ENCODE data around the gene DERA. TPM values are rescaled to one million over a fixed set of nuclear protein-coding genes. Genes with fewer than 3 reads are reported as not detected.

Gene DERA
- total RNA-seq, 2 experiments from 2014 or later = 6.2 to 7.2 TPM

DNA sequence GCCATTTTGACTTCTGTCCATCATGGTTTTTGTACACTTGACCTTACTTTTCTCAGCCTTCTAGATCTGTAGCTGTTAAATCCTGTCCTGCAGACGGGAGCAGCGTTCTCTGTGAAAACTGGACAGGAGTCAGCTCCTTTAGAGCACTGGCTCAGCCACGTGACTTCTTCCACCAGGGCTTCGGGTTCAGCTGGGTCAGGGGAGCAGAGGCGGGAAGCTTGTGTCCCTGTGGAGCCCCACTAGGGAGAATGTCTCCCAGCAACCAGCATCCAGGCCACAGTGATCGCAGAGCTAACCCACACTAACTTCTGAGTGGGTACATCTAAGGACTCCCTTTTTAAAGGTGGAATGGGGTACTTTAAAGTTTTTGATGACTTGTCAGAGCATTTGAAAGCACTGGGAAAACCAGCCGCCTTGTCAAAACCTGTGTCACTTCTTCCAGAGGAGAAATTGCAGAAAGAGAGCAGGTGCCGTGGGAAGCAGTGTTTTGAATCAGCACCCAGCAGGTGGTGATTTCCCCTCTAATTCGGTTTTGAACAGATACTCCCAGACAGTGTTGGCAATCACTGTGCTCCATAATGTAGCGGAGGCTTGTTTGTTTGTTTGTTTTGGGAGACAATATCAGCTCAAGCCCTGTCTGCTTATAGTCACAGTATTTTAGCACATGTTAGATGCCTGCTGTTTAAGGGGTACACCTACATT is 17.9 kb downstream of the DERA start:
- H3K27me3 Mint-ChIP-seq = no peaks in the 10 kb centered on the region
- ChIA-PET POLR2A (no interaction called here), CTCF (interaction anchor here (1.5 kb wide), 1 partner anchor 10 kb away, joined by 4 read pairs; no protein-coding TSS in a partner anchor)
- no peaks in the 10 kb centered on the region for H3K9me3 ChIP-seq (ENCODE audit: control insufficient read depth in 1 of 2, insufficient read depth in 1 of 2, low read length in 2 of 2)
- intact Hi-C loops (cut with DNase I, micrococcal nuclease) = no loop called here
- H3K4me1 ChIP-seq (ENCODE audit: insufficient read depth, low read length) = no peaks in the 10 kb centered on the region
- ATAC-seq (ENCODE audit: poor library complexity) (no peak), DNase-seq (no peak)
- H3K4me3 Mint-ChIP-seq = no peak overlapping the region
- H3K27ac ChIP-seq (ENCODE audit: low read depth in 1 of 2, low read length in 2 of 2) = no peak overlapping the region
- H3K27ac Mint-ChIP-seq = no peak overlapping the region
- no peaks in the 10 kb centered on the region for H3K9me3 Mint-ChIP-seq
- TF ChIP-seq, protein P1, sequence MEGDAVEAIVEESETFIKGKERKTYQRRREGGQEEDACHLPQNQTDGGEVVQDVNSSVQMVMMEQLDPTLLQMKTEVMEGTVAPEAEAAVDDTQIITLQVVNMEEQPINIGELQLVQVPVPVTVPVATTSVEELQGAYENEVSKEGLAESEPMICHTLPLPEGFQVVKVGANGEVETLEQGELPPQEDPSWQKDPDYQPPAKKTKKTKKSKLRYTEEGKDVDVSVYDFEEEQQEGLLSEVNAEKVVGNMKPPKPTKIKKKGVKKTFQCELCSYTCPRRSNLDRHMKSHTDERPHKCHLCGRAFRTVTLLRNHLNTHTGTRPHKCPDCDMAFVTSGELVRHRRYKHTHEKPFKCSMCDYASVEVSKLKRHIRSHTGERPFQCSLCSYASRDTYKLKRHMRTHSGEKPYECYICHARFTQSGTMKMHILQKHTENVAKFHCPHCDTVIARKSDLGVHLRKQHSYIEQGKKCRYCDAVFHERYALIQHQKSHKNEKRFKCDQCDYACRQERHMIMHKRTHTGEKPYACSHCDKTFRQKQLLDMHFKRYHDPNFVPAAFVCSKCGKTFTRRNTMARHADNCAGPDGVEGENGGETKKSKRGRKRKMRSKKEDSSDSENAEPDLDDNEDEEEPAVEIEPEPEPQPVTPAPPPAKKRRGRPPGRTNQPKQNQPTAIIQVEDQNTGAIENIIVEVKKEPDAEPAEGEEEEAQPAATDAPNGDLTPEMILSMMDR (IDR thresholded peaks at IDR 0.05) = no peak
- peaks cover 8% of the 10 kb centered on the region for H3K4me1 Mint-ChIP-seq (ENCODE audit: low read depth)
- H3K36me3 ChIP-seq (ENCODE audit: insufficient read depth, low read length) = no peaks in the 10 kb centered on the region
- H3K4me3 ChIP-seq (ENCODE audit: low read length) = no peak overlapping the region
- H3K27me3 ChIP-seq (ENCODE audit: control insufficient read depth in 1 of 2, insufficient read depth in 2 of 2, low read length in 2 of 2) = no peaks in the 10 kb centered on the region
- peaks cover 6% of the 10 kb centered on the region for H3K36me3 Mint-ChIP-seq (ENCODE audit: low read depth)

DNA sequence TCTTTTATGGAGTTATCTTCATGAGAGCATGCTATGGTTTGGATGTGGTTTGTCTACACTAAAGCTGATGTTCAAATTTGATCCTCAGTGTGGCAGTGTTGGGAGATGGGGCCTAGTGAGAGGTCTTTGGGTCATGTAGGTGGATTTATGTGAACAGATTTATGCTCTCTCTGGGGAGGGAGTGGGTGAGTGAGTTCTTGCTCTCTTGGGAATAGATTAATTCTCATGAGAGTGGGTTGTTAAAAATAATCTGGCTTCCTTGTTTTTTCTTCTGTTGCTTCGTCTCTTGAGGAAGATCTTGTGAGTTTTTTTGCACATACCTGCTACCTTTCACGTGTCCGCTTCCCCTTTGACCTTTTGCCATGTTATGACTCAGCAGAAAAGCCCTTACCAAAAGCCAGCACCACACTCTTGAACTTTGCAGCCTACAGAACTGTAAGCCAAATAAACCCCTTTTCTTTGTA is 20.5 kb downstream of the DERA start:
- Histone ChIP-seq H3K27ac (ENCODE audit: low read depth in 1 of 2, low read length in 2 of 2) (no peak overlapping the region), H3K4me3 (ENCODE audit: low read length) (no peak overlapping the region), H3K27me3 (ENCODE audit: control insufficient read depth in 1 of 2, insufficient read depth in 2 of 2, low read length in 2 of 2) (no peaks in the 10 kb centered on the region), H3K9me3 (ENCODE audit: control insufficient read depth in 1 of 2, insufficient read depth in 1 of 2, low read length in 2 of 2) (no peaks in the 10 kb centered on the region), H3K36me3 (ENCODE audit: insufficient read depth, low read length) (no peaks in the 10 kb centered on the region), H3K4me1 (ENCODE audit: insufficient read depth, low read length) (no peaks in the 10 kb centered on the region)
- POLR2A ChIA-PET = no interaction called here
- ATAC-seq (ENCODE audit: poor library complexity) = no peak
- no peaks in the 10 kb centered on the region for H3K9me3 Mint-ChIP-seq
- DNase-seq = no peak
- H3K27me3 Mint-ChIP-seq = no peaks in the 10 kb centered on the region
- TF ChIP-seq, protein P1 (IDR thresholded peaks at IDR 0.05) = no peak
- peaks cover 12% of the 10 kb centered on the region for H3K36me3 Mint-ChIP-seq (ENCODE audit: low read depth)
- intact Hi-C loops (cut with DNase I, micrococcal nuclease) = no loop called here
- H3K4me3 Mint-ChIP-seq = no peak overlapping the region
- CTCF ChIA-PET = no interaction called here
- no peaks in the 10 kb centered on the region for H3K4me1 Mint-ChIP-seq (ENCODE audit: low read depth)
- H3K27ac Mint-ChIP-seq = no peak overlapping the region

DNA sequence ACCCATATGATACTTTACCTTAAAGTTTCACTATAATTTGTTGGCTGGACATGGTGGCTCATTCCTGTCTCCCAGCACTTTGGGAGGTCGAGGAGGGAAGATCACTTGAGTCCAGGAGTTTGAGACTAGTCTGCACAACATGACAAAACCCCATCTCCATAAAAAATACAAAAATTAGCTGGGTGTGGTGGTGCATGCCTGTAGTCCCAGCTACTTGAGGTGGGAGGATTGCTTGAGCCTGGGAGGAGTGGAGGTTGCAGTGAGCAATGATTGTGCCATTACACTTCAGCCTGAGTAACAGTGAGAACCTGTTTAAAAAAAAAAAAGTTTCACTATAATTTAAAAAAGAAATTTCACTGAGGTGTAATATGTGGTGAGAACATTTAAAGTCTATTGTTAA is 21.2 kb downstream of the DERA start:
- CTCF ChIA-PET = no interaction called here
- Histone ChIP-seq H3K4me1 (ENCODE audit: insufficient read depth, low read length) (no peaks in the 10 kb centered on the region), H3K27ac (ENCODE audit: low read depth in 1 of 2, low read length in 2 of 2) (no peak overlapping the region), H3K4me3 (ENCODE audit: low read length) (no peak overlapping the region), H3K36me3 (ENCODE audit: insufficient read depth, low read length) (no peaks in the 10 kb centered on the region), H3K9me3 (ENCODE audit: control insufficient read depth in 1 of 2, insufficient read depth in 1 of 2, low read length in 2 of 2) (peaks cover 0 to 3% of the 10 kb centered on the region in 2 experiments), H3K27me3 (ENCODE audit: control insufficient read depth in 1 of 2, insufficient read depth in 2 of 2, low read length in 2 of 2) (no peaks in the 10 kb centered on the region)
- POLR2A ChIA-PET = no interaction called here
- H3K9me3 Mint-ChIP-seq = no peaks in the 10 kb centered on the region
- H3K4me1 Mint-ChIP-seq (ENCODE audit: low read depth) = no peaks in the 10 kb centered on the region
- no peak overlapping the region for H3K27ac Mint-ChIP-seq
- peaks cover 19% of the 10 kb centered on the region for H3K36me3 Mint-ChIP-seq (ENCODE audit: low read depth)
- no peaks in the 10 kb centered on the region for H3K27me3 Mint-ChIP-seq
- TF ChIP-seq, protein P1 (IDR thresholded peaks at IDR 0.05) = no peak
- intact Hi-C loops (cut with DNase I, micrococcal nuclease) = no loop called here
- no peak overlapping the region for H3K4me3 Mint-ChIP-seq
- ATAC-seq (ENCODE audit: poor library complexity) = no peak
- no peak for DNase-seq
